ENCODE data around the gene FCN2.

The FCN2 gene

GRCh38 chr9:134880484-134881312, at the start of gene FCN2:
Gene FCN2 (plus strand): TSS chr9:134880810. CDS start chr9:134880822, 12 bp downstream.
- DNase-seq (ENCODE audit: extremely low read depth, low read depth), result no peak
- TF ChIP-seq CTCF (IDR thresholded peaks at IDR 0.05; ENCODE audit: low read depth, low read length), result no peak

GRCh38 chr9:134830926-134831720, 49.5 kb upstream of the FCN2 start:
- DNase-seq (ENCODE audit: extremely low read depth, low read depth), result no peak
- no peak for TF ChIP-seq CTCF (IDR thresholded peaks at IDR 0.05; ENCODE audit: low read depth, low read length)

- no peak for DNase-seq (ENCODE audit: extremely low read depth, low read depth)
- TF ChIP-seq CTCF (IDR thresholded peaks at IDR 0.05; ENCODE audit: low read depth, low read length), result no peak
Observed at GRCh38 chr9:134832471-134832870, 48.1 kb upstream of the FCN2 start.

GRCh38 chr9:134833294-134833880, 47.2 kb upstream of the FCN2 start:
- no peak for TF ChIP-seq CTCF (IDR thresholded peaks at IDR 0.05; ENCODE audit: low read depth, low read length)
- no peak for DNase-seq (ENCODE audit: extremely low read depth, low read depth)

- no peak for DNase-seq (ENCODE audit: extremely low read depth, low read depth)
- no peak for TF ChIP-seq CTCF (IDR thresholded peaks at IDR 0.05; ENCODE audit: low read depth, low read length)
Observed at GRCh38 chr9:134834217-134834956, 46.2 kb upstream of the FCN2 start.

- TF ChIP-seq CTCF (IDR thresholded peaks at IDR 0.05; ENCODE audit: low read depth, low read length), result no peak
- no peak for DNase-seq (ENCODE audit: extremely low read depth, low read depth)
Observed at GRCh38 chr9:134834957-134835419, 45.6 kb upstream of the FCN2 start.
